HK-2 (cell line): ENCODE measurements around the gene TMEM145.
"Not testable (repeated sequence)": the region's sequence is repeated elsewhere in the genome, so short reads cannot be mapped to it uniquely, and the experiment has no call there.

Source experiments
- DNase-seq: peaks from one replicate; pipeline ENCODE4 v3.0.0-alpha.2; 2018; ENCODE audit not compliant: unreplicated experiment

The TMEM145 gene

GRCh38 chr19:42334697-42335373 lies 21.7 kb downstream of the TMEM145 start:
- no peak for DNase-seq

GRCh38 chr19:42335374-42335936 lies 22.3 kb downstream of the TMEM145 start:
- no peak for DNase-seq

GRCh38 chr19:42335971-42336370 lies 22.9 kb downstream of the TMEM145 start:
- no peak for DNase-seq

- DNase-seq: not testable (repeated sequence)
Observed at GRCh38 chr19:42339126-42339860, 26.2 kb downstream of the TMEM145 start.

GRCh38 chr19:42339922-42340321 lies 26.8 kb downstream of the TMEM145 start:
- not testable (repeated sequence) for DNase-seq

GRCh38 chr19:42343344-42344110 lies 30.4 kb downstream of the TMEM145 start:
- no peak for DNase-seq

- no peak for DNase-seq
Observed at GRCh38 chr19:42344336-42344893, 31.3 kb downstream of the TMEM145 start.

GRCh38 chr19:42345191-42345812 lies 32.2 kb downstream of the TMEM145 start:
- DNase-seq: no peak

GRCh38 chr19:42348211-42348610 lies 35.1 kb downstream of the TMEM145 start:
- DNase-seq: no peak

GRCh38 chr19:42349378-42350107 lies 36.4 kb downstream of the TMEM145 start:
- no peak for DNase-seq

GRCh38 chr19:42350417-42350816 lies 37.3 kb downstream of the TMEM145 start:
- DNase-seq: no peak

- DNase-seq: no peak
Observed at GRCh38 chr19:42351079-42351735, 38.1 kb downstream of the TMEM145 start.

- no peak for DNase-seq
Observed at GRCh38 chr19:42352301-42353259, 39.5 kb downstream of the TMEM145 start.

- DNase-seq: no peak
Observed at GRCh38 chr19:42353341-42354015, 40.4 kb downstream of the TMEM145 start.

- no peak for DNase-seq
Observed at GRCh38 chr19:42355896-42356295, 42.8 kb downstream of the TMEM145 start.

GRCh38 chr19:42356686-42357085 lies 43.6 kb downstream of the TMEM145 start:
- DNase-seq: no peak

- DNase-seq: no peak
Observed at GRCh38 chr19:42357290-42357689, 44.2 kb downstream of the TMEM145 start.

- DNase-seq: no peak
Observed at GRCh38 chr19:42360787-42361544, 47.9 kb downstream of the TMEM145 start.
